Lung (tissue), 12 donors: ENCODE data around the gene CCNE1. TPM values are rescaled to one million over a fixed set of nuclear protein-coding genes. Genes with fewer than 3 reads are reported as not detected.
A peak's percentile ranks its signal among the peaks of the same experiment; 100 is the strongest.

Experiments
- ATAC-seq: fragments of 200-7000 bp; cut with Tn5 transposase; one replicate; pipeline ENCODE4 v1.9.1; 2020; ENCODE audit warnings: moderate number of reproducible peaks; ENCODE audit not compliant: insufficient read depth, low FRiP score
- DNase-seq, 3 donors: peaks; one replicate each; pipeline ENCODE4 v3.0.0-alpha.2; 2013 to 2017
- H3K27ac ChIP-seq, 2 donors: one replicate each; pipeline ENCODE4 v1.5.1; 2013; ENCODE audit warnings: mild to moderate bottlenecking in 2 of 2, moderate library complexity in 2 of 2, control low read depth in 1 of 2, inconsistent platforms in 1 of 2, low read depth in 1 of 2, low read length in 1 of 2
- H3K27me3 ChIP-seq, 3 donors: one replicate each; pipeline ENCODE4 v1.5.1; 2013; ENCODE audit warnings: low read length in 2 of 3; ENCODE audit not compliant: control insufficient read depth in 3 of 3, insufficient read depth in 3 of 3
- H3K36me3 ChIP-seq, 4 donors: one replicate each; pipeline ENCODE4 v1.5.1; 2013; ENCODE audit warnings: low read length in 4 of 4, mild to moderate bottlenecking in 1 of 4, moderate library complexity in 1 of 4; ENCODE audit not compliant: control insufficient read depth in 4 of 4, insufficient read depth in 4 of 4
- H3K4me1 ChIP-seq, 5 donors: one replicate each; pipeline ENCODE4 v1.5.1; 2013; ENCODE audit warnings: low read length in 5 of 5, mild to moderate bottlenecking in 2 of 5, moderate library complexity in 1 of 5; ENCODE audit not compliant: control insufficient read depth in 5 of 5, insufficient read depth in 5 of 5
- H3K4me3 ChIP-seq: one replicate; pipeline ENCODE4 v1.5.1; 2013; ENCODE audit warnings: mild to moderate bottlenecking, control low read depth, moderate library complexity
- H3K9ac ChIP-seq, 2 donors: one replicate each; pipeline ENCODE4 v1.5.1; 2013; ENCODE audit warnings: low read length in 2 of 2, control low read depth in 1 of 2; ENCODE audit not compliant: insufficient read depth in 1 of 2
- H3K9me3 ChIP-seq, 4 donors: one replicate each; pipeline ENCODE4 v1.5.1; 2013; ENCODE audit warnings: low read length in 3 of 4, mild to moderate bottlenecking in 1 of 4, moderate library complexity in 1 of 4; ENCODE audit not compliant: control insufficient read depth in 4 of 4, insufficient read depth in 3 of 4
- WGBS, 2 donors: extraction: QIAGEN DNeasy Blood & Tissue Kit; methylation state at CpG; one replicate each; pipeline ENCODE4 v1.1.7; 2013; 5-methylcytosine and 5-hydroxymethylcytosine counted together
- polyA plus RNA-seq, 2 donors: library from polyadenylated mRNA; stranded (reverse); fragments of 200-250 nt; gene quantifications; one replicate each; pipeline ENCODE4 v1.2.1, GENCODE V29; 2013
- total RNA-seq, 2 donors: library from RNA; depleted of rRNA in 1 of 2; stranded (reverse); fragments of >200 nt in 1 of 2; gene quantifications; one replicate each; pipeline ENCODE4 v1.2.1, GENCODE V29; 2014 to 2021
- TF ChIP-seq, protein P1 (sequence below): IDR thresholded peaks from 2 replicates; pipeline ENCODE4 v1.5.1; 2012; ENCODE audit warnings: mild to moderate bottlenecking; ENCODE audit errors: control extremely low read depth, extremely low read depth
- donor health status: control.
- donor health status: control.
- donor health status: Bipolar disorder and iron deficiency.
- donor health status: healthy.
- donor health status: DM: yes; HTN: yes; CAD: no.

CCNE1 gene
- total and polyA plus RNA-seq, 4 donors: 0.97 to 1.9 (median 1.4) TPM

DNA sequence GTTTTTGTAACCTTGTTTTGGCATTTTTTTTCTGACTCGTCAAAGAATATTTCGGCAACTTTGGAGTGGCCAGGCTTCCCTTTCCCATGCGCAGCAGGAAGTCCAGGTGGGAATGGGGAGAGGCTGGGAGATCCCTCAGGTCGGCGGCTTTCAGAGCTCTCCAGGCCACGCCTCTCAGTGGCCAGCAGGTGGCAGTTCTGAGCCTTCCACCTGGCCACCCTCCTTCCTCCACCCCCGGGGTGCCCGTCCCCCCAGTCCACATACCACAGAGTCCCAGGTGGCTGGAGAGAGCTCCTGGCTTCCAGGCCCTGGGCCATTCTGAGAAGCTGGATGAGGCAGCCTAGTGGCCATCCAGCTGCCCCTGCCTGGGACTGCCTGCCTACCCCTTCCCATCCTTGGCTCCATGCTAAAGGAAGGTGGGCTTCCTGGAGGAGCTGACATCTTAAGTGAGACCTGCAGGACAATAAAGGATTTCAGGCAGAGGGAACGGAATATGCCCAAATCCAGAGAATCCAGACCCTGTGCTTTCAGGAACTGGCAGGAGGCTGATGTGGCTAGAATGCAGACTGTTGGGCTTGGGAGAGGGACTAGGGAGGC lies 46.3 kb downstream of the CCNE1 start:
- Histone ChIP-seq H3K27me3 (peaks cover 0 to 7% (median 0%) of the 10 kb centered on the region in 3 donors), H3K9ac (no peak overlapping the region), H3K27ac (no peak overlapping the region), H3K36me3 (no peaks in the 10 kb centered on the region), H3K9me3 (no peaks in the 10 kb centered on the region), H3K4me1 (peaks cover 0 to 2% (median 0%) of the 10 kb centered on the region in 5 donors), H3K4me3 (no peak overlapping the region)
- no peak for ATAC-seq
- TF ChIP-seq, protein P1, sequence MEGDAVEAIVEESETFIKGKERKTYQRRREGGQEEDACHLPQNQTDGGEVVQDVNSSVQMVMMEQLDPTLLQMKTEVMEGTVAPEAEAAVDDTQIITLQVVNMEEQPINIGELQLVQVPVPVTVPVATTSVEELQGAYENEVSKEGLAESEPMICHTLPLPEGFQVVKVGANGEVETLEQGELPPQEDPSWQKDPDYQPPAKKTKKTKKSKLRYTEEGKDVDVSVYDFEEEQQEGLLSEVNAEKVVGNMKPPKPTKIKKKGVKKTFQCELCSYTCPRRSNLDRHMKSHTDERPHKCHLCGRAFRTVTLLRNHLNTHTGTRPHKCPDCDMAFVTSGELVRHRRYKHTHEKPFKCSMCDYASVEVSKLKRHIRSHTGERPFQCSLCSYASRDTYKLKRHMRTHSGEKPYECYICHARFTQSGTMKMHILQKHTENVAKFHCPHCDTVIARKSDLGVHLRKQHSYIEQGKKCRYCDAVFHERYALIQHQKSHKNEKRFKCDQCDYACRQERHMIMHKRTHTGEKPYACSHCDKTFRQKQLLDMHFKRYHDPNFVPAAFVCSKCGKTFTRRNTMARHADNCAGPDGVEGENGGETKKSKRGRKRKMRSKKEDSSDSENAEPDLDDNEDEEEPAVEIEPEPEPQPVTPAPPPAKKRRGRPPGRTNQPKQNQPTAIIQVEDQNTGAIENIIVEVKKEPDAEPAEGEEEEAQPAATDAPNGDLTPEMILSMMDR: peak; percentile 26
- peak in 2 of 3 donors; percentile 29 to 34 for DNase-seq
- WGBS, 2 donors: 18 to 19% methylated on average over 9 of the region's 9 CpGs

DNA sequence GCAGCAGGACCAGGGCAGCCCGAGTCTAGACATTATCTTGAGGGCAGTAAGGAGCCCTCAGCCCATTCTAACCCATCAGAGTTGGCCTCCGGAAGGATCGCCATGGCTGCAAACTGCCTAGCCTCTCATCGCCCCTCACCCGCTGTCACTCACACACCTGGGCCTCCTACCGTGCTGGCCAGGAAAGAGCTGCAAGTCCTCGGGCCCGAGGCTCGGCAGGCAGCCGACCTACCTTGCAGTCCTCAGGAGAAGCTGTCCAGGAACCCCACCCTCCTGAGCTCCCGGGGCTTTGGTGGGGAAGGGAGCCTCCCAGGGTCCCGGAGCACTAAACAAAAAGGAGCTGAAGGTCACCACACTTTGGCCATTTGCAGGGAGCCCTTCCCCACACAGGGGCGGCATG lies 46.8 kb downstream of the CCNE1 start:
- DNase-seq (no peak), ATAC-seq (no peak)
- H3K4me3 ChIP-seq: no peak overlapping the region
- H3K27me3 ChIP-seq: peaks cover 0 to 7% (median 0%) of the 10 kb centered on the region in 3 donors
- H3K36me3 ChIP-seq: no peaks in the 10 kb centered on the region
- H3K27ac ChIP-seq: no peak overlapping the region
- peaks cover 0 to 2% (median 0%) of the 10 kb centered on the region in 5 donors for H3K4me1 ChIP-seq
- WGBS, 2 donors: 36 to 55% methylated on average over 13 of the region's 13 CpGs
- TF ChIP-seq, protein P1: no peak
- no peaks in the 10 kb centered on the region for H3K9me3 ChIP-seq
- H3K9ac ChIP-seq: no peak overlapping the region

DNA sequence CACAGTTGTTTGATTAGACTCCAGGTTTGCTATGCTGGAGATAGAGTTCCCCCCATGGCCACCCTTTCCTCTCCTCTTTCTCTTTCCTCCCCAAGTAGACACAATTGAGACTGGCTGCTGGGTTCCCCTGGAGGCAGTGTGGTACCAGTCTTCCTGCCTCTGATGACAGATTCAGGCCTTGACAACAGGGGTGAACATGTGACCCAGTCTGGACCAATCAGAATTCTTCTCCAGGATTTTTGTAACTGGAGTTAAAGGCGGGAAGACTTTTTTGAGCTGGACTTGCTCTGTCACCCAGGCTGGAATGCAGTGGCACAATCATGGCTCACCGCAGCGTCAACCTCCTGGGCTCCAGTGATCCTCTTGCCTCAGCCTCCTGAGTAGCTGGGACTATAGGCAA lies 48.7 kb downstream of the CCNE1 start:
- H3K9me3 ChIP-seq: no peaks in the 10 kb centered on the region
- WGBS, 2 donors: 70 to 91% methylated on average over 3 of the region's 3 CpGs
- no peak for ATAC-seq
- H3K27me3 ChIP-seq: peaks cover 0 to 7% (median 0%) of the 10 kb centered on the region in 3 donors
- no peak for DNase-seq
- H3K4me1 ChIP-seq: peaks cover 0 to 2% (median 0%) of the 10 kb centered on the region in 5 donors
- H3K27ac ChIP-seq: no peak overlapping the region
- H3K9ac ChIP-seq: no peak overlapping the region
- TF ChIP-seq, protein P1: no peak
- H3K36me3 ChIP-seq: no peaks in the 10 kb centered on the region
- no peak overlapping the region for H3K4me3 ChIP-seq

- Histone ChIP-seq H3K9me3 (no peaks in the 10 kb centered on the region), H3K4me3 (no peak overlapping the region), H3K36me3 (no peaks in the 10 kb centered on the region), H3K27ac (no peak overlapping the region), H3K9ac (no peak overlapping the region), H3K27me3 (peaks cover 0 to 7% (median 0%) of the 10 kb centered on the region in 3 donors), H3K4me1 (peaks cover 0 to 2% (median 0%) of the 10 kb centered on the region in 5 donors)
- TF ChIP-seq, protein P1: no peak
- ATAC-seq (no peak), DNase-seq (no peak)
- 81 to 85% methylated on average over 7 of the region's 7 CpGs for WGBS, 2 donors
Observed at GRCh38 chr19:29861574-29861973, 49.8 kb downstream of the CCNE1 start.
